ENCODE measurements around the gene ITIH5. TPM values are rescaled to one million over a fixed set of nuclear protein-coding genes. Genes with fewer than 3 reads are reported as not detected.

ITIH5 gene
- total RNA-seq, 2 experiments from 2014 or later = not detected

DNA sequence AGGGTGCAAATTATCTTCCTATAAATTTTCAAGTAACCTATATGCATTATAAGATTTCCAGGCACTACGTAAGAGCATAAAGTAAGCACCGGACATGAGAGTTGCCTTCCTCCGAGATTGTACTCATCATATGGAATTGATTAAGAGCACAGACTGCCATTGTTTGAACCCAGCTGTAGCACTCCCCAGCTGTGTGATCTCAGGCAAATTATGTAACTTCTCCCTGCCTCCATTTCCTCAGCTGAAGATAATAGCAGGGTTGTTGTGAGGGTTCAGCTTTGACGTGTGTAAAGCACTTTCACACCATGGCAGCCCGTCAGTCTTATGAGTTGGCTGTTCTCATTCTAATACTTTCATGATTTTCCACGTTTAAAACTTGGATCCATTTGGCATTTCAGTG lies 122.6 kb downstream of the ITIH5 start:
- Histone ChIP-seq H3K4me3 (ENCODE audit: low read depth, low read length, poor library complexity, severe bottlenecking) (no peak overlapping the region), H3K36me3 (ENCODE audit: insufficient read depth, low read length) (no peaks in the 10 kb centered on the region), H3K4me2 (ENCODE audit: low read length) (no peak overlapping the region), H3K9me2 (ENCODE audit: insufficient read depth, low read length) (no peaks in the 10 kb centered on the region), H4K20me1 (ENCODE audit: insufficient read depth, low read length) (no peaks in the 10 kb centered on the region), H3K4me1 (ENCODE audit: insufficient read depth, low read length, poor library complexity, severe bottlenecking) (no peaks in the 10 kb centered on the region), H2AFZ (ENCODE audit: low read length) (no peak overlapping the region), H3K27ac (ENCODE audit: low read depth, low read length, poor library complexity, severe bottlenecking) (no peak overlapping the region), H3K9me3 (ENCODE audit: low read length) (no peaks in the 10 kb centered on the region), H3K79me2 (ENCODE audit: insufficient read depth, low read depth, low read length) (no peaks in the 10 kb centered on the region)
- no peak for TF ChIP-seq EZH2phosphoT487 (IDR thresholded peaks at IDR 0.05; ENCODE audit: borderline replicate concordance, low read depth, low read length)
- TF ChIP-seq CTCF (conservative IDR thresholded peaks at IDR 0.05; ENCODE audit: low read length) = no peak
- ChIA-PET POLR2A (no interaction called here), CTCF (ENCODE audit: unreplicated experiment) (no interaction called here)
- DNase-seq (ENCODE audit: low spot score) = no peak
- intact Hi-C loops (cut with micrococcal nuclease; ENCODE audit: unreplicated experiment) = no loop called here
- no TSS peak for BruUV-seq (replicated peaks)

GRCh38 chr10:7542189-7542914 lies 124.4 kb downstream of the ITIH5 start:
- no peak overlapping the region for H2AFZ ChIP-seq (ENCODE audit: low read length)
- H3K4me3 ChIP-seq (ENCODE audit: low read depth, low read length, poor library complexity, severe bottlenecking) = no peak overlapping the region
- intact Hi-C loops (cut with micrococcal nuclease; ENCODE audit: unreplicated experiment) = no loop called here
- no peaks in the 10 kb centered on the region for H3K36me3 ChIP-seq (ENCODE audit: insufficient read depth, low read length)
- CTCF ChIA-PET (ENCODE audit: unreplicated experiment) = no interaction called here
- DNase-seq (ENCODE audit: low spot score) = no peak
- TF ChIP-seq EZH2phosphoT487 (IDR thresholded peaks at IDR 0.05; ENCODE audit: borderline replicate concordance, low read depth, low read length) (no peak), CTCF (conservative IDR thresholded peaks at IDR 0.05; ENCODE audit: low read length) (no peak)
- no peaks in the 10 kb centered on the region for H3K4me1 ChIP-seq (ENCODE audit: insufficient read depth, low read length, poor library complexity, severe bottlenecking)
- no peaks in the 10 kb centered on the region for H4K20me1 ChIP-seq (ENCODE audit: insufficient read depth, low read length)
- POLR2A ChIA-PET = no interaction called here
- BruUV-seq (replicated peaks) = no TSS peak
- H3K4me2 ChIP-seq (ENCODE audit: low read length) = no peak overlapping the region
- 0 out of 2 replicates have a peak, but pooled peaks cover 3% of the 10 kb centered on the region for H3K9me3 ChIP-seq (ENCODE audit: low read length)
- no peaks in the 10 kb centered on the region for H3K9me2 ChIP-seq (ENCODE audit: insufficient read depth, low read length)
- H3K79me2 ChIP-seq (ENCODE audit: insufficient read depth, low read depth, low read length) = no peaks in the 10 kb centered on the region
- no peak overlapping the region for H3K27ac ChIP-seq (ENCODE audit: low read depth, low read length, poor library complexity, severe bottlenecking)

All from OCI-LY7 (cell line).